ENCODE results near the gene SMARCD3.

GRCh38 chr7:151260471-151260870 is 12.0 kb upstream of the SMARCD3 start:
- no peak for TF ChIP-seq CTCF (IDR thresholded peaks at IDR 0.05)
- no peak for TF ChIP-seq ZFX (IDR thresholded peaks at IDR 0.05; ENCODE audit: borderline replicate concordance)

All from 22Rv1 (cell line).